Measurements from ENCODE around the gene DGKI.

DNA sequence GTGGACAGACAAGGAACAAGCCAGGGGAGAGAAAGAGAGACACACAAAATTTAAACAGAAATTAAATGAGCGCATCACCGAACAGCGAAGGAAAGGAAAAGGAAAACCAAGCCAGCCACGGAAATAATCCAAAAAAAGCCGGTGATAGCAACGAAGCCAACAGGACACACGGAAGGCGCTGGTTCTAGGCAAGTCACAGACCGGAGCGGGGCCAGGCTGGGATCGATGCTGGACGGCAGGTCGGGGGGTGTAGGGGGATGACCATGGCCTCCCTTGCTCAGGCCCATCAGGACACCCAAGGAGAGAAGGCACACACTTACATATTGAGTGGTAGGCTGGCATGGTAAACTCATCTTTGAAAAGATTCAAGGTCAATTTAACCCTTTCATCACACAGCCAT, 300.8 kb downstream of the DGKI start:
- TF ChIP-seq, protein P1, sequence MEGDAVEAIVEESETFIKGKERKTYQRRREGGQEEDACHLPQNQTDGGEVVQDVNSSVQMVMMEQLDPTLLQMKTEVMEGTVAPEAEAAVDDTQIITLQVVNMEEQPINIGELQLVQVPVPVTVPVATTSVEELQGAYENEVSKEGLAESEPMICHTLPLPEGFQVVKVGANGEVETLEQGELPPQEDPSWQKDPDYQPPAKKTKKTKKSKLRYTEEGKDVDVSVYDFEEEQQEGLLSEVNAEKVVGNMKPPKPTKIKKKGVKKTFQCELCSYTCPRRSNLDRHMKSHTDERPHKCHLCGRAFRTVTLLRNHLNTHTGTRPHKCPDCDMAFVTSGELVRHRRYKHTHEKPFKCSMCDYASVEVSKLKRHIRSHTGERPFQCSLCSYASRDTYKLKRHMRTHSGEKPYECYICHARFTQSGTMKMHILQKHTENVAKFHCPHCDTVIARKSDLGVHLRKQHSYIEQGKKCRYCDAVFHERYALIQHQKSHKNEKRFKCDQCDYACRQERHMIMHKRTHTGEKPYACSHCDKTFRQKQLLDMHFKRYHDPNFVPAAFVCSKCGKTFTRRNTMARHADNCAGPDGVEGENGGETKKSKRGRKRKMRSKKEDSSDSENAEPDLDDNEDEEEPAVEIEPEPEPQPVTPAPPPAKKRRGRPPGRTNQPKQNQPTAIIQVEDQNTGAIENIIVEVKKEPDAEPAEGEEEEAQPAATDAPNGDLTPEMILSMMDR (IDR thresholded peaks at IDR 0.05) = no peak
- TF ChIP-seq POLR2A (IDR thresholded peaks at IDR 0.05) (no peak), POLR2AphosphoS5 (IDR thresholded peaks at IDR 0.05) (no peak), EP300 (IDR thresholded peaks at IDR 0.05) (no peak)

Data from stomach (tissue), 4 donors.